LNCaP clone FGC (cell line): ENCODE data around the gene CD1D.

Experiments used
- DNase-seq: peaks from one replicate; pipeline ENCODE4 v3.0.0-alpha.2; 2011; ENCODE audit warnings: low read depth
- H3K4me3 ChIP-seq: 2 replicates; pipeline ENCODE4 v1.5.1; 2011; ENCODE audit warnings: mild to moderate bottlenecking, low read depth, low read length, control low read depth
- TF ChIP-seq, protein P1 (sequence below): IDR thresholded peaks from 2 replicates; pipeline ENCODE4 v1.5.1; 2012; ENCODE audit warnings: mild to moderate bottlenecking; ENCODE audit not compliant: control insufficient read depth, insufficient read depth; ENCODE audit errors: extremely low read depth

Gene CD1D

GRCh38 chr1:158153746-158154444 is 26.8 kb upstream of the CD1D start:
- H3K4me3 ChIP-seq, result no peak overlapping the region
- DNase-seq, result no peak
- TF ChIP-seq, protein P1, sequence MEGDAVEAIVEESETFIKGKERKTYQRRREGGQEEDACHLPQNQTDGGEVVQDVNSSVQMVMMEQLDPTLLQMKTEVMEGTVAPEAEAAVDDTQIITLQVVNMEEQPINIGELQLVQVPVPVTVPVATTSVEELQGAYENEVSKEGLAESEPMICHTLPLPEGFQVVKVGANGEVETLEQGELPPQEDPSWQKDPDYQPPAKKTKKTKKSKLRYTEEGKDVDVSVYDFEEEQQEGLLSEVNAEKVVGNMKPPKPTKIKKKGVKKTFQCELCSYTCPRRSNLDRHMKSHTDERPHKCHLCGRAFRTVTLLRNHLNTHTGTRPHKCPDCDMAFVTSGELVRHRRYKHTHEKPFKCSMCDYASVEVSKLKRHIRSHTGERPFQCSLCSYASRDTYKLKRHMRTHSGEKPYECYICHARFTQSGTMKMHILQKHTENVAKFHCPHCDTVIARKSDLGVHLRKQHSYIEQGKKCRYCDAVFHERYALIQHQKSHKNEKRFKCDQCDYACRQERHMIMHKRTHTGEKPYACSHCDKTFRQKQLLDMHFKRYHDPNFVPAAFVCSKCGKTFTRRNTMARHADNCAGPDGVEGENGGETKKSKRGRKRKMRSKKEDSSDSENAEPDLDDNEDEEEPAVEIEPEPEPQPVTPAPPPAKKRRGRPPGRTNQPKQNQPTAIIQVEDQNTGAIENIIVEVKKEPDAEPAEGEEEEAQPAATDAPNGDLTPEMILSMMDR, result no peak

- DNase-seq, result no peak
- no peak overlapping the region for H3K4me3 ChIP-seq
- TF ChIP-seq, protein P1, result no peak
Measured at GRCh38 chr1:158154501-158154900, 26.2 kb upstream of the CD1D start.

DNA sequence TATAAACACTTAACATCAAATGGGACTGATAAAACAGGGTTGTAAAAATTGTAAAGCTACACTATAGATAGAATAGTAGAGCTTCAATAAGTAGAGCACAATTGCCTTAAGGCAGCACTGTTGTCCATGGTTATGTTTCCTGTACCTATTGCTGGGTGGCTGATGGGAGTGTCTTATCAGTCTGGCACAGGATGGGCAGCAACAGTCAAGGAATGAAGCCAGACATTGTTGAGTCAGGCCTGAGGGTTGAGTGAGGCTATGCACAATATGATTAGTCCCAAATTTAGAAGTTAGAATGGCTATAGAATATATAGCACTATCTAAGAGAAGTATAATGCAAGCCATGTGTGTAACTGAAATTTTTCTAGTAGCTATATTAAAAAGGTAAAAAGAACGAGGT is 25.0 kb upstream of the CD1D start:
- TF ChIP-seq, protein P1, result no peak
- no peak overlapping the region for H3K4me3 ChIP-seq
- DNase-seq, result peak; percentile 40

GRCh38 chr1:158159597-158159996 is 21.1 kb upstream of the CD1D start:
- H3K4me3 ChIP-seq, result no peak overlapping the region
- no peak for DNase-seq
- TF ChIP-seq, protein P1, result no peak

DNA sequence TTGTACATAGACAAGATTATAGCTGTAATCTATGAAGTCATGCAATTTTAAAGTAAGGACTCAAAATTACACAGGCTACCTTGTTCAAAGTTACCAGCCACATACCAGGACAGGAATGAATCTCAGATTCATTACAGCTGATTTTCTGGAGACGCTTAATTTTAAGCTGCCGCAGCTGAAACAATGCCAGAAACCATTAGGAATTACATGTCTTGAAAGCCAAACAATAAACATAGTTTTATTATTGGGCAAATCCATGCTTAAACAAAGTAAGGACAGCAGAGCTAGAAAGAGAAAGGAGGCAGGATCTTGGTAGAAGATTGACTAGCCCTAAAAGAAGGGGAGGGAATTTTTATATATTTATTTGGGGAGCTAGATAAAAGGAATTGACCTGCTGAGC is 19.2 kb upstream of the CD1D start:
- no peak overlapping the region for H3K4me3 ChIP-seq
- TF ChIP-seq, protein P1, result no peak
- DNase-seq, result peak; percentile 67

DNA sequence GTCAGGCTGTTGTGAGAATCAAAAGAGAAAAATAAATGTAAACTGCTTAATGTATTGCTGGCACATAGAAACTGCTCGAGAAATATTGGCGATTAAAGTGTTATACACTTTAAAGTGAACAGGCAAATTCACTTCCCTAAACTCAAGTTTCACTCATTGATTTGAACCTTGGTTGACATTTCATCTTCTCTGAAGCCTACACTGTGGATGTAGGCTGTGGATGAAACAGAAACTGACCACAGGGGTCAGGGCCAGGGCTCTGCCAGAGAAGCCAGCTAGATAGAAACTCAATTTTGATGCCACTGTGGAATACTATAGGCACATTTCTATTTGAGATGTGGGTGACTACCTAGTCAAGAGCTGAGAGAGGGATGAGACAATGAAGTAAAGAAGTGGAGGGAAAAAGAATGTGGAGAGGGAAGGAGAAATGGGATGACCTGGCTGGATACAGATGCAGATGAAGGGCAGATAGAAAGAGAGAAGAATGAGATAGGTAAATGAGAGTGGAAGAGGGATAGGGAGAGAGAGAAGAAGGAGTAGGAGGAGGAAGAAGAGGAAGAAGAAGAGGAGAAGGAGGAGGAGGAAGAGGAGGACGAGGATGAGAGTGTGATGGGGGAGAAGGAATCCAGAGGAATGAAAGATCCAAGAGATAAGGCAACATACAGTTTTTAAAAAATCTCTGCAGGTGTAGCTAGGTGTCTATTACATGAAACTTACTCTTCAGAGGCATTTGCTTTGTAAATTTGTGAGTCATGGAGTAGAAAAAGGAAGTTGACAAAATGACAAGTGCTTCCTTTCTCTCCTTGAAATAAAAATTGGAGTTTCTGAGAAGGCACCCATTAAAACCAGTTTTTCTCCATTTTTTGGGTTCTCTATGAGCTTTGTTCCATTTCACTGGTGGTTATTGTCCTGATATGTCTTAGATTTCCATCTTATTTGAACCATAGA is 17.4 kb upstream of the CD1D start:
- no peak for DNase-seq
- TF ChIP-seq, protein P1, result no peak
- H3K4me3 ChIP-seq, result no peak overlapping the region
